Measurements from ENCODE around the gene SLC39A6. TPM values are rescaled to one million over a fixed set of nuclear protein-coding genes. Genes with fewer than 3 reads are reported as not detected.
"Not testable (repeated sequence)": the region's sequence is repeated elsewhere in the genome, so short reads cannot be mapped to it uniquely, and the experiment has no call there.

Gene SLC39A6
- total and polyA plus RNA-seq, 7 donors, result 8.9 to 21.6 (median 14.9) TPM

- 93 to 97% (median 95%) methylated on average over 3 of the region's 3 CpGs for WGBS, 3 donors
- no peak overlapping the region for H3K4me3 ChIP-seq
- H3K4me1 ChIP-seq, result no peaks in the 10 kb centered on the region
- no peak for TF ChIP-seq CTCF (IDR thresholded peaks at IDR 0.05)
- DNase-seq (no peak), ATAC-seq (no peak)
- intact Hi-C loops (cut with DNase I), result loop anchor here in 1 of 2 donors (5.0 kb wide), 1 partner anchor 37 kb away; no protein-coding TSS in a partner anchor
- H3K27ac ChIP-seq, result no peak overlapping the region
- no peaks in the 10 kb centered on the region for H3K9me3 ChIP-seq
- peaks cover 8 to 87% of the 10 kb centered on the region in 2 donors for H3K36me3 ChIP-seq (ENCODE audit: insufficient read depth in 1 of 2, low read depth in 1 of 2)
- H3K27me3 ChIP-seq (ENCODE audit: insufficient read depth in 3 of 3, low read length in 2 of 3), result no peaks in the 10 kb centered on the region
Measured at GRCh38 chr18:36120297-36120696, 8.8 kb downstream of the SLC39A6 start.

GRCh38 chr18:36116771-36117170, 12.4 kb downstream of the SLC39A6 start:
- WGBS, 3 donors, result 90 to 95% (median 95%) methylated on average over 11 of the region's 11 CpGs
- H3K9me3 ChIP-seq; H3K27me3 ChIP-seq (ENCODE audit: insufficient read depth in 3 of 3, low read length in 2 of 3); H3K4me1 ChIP-seq; H3K27ac ChIP-seq; intact Hi-C loops (cut with DNase I); DNase-seq; ATAC-seq; H3K4me3 ChIP-seq: not testable (repeated sequence)
- peaks cover 7 to 81% of the 10 kb centered on the region in 2 donors for H3K36me3 ChIP-seq (ENCODE audit: insufficient read depth in 1 of 2, low read depth in 1 of 2)

GRCh38 chr18:36114738-36115137, 14.4 kb downstream of the SLC39A6 start:
- DNase-seq, result no peak
- H3K27ac ChIP-seq, result no peak overlapping the region
- intact Hi-C loops (cut with DNase I), result no loop called here
- H3K4me3 ChIP-seq, result no peak overlapping the region
- no peak for TF ChIP-seq CTCF (IDR thresholded peaks at IDR 0.05)
- H3K36me3 ChIP-seq (ENCODE audit: insufficient read depth in 1 of 2, low read depth in 1 of 2), result peaks cover 3 to 81% of the 10 kb centered on the region in 2 donors
- H3K27me3 ChIP-seq (ENCODE audit: insufficient read depth in 3 of 3, low read length in 2 of 3), result no peaks in the 10 kb centered on the region
- WGBS, 3 donors, result 95 to 98% (median 97%) methylated on average over 1 of the region's 1 CpG
- H3K4me1 ChIP-seq, result no peaks in the 10 kb centered on the region
- no peaks in the 10 kb centered on the region for H3K9me3 ChIP-seq
- ATAC-seq, result no peak

- intact Hi-C loops (cut with DNase I), result no loop called here
- Histone ChIP-seq H3K9me3 (no peaks in the 10 kb centered on the region), H3K27ac (no peak overlapping the region), H3K36me3 (ENCODE audit: insufficient read depth in 1 of 2, low read depth in 1 of 2) (peaks cover 3 to 81% of the 10 kb centered on the region in 2 donors), H3K4me1 (no peaks in the 10 kb centered on the region), H3K27me3 (ENCODE audit: insufficient read depth in 3 of 3, low read length in 2 of 3) (no peaks in the 10 kb centered on the region), H3K4me3 (no peak overlapping the region)
- DNase-seq (no peak), ATAC-seq (no peak)
- 91 to 92% (median 91%) methylated on average over 4 of the region's 4 CpGs for WGBS, 3 donors
- no peak for TF ChIP-seq CTCF (IDR thresholded peaks at IDR 0.05)
Measured at GRCh38 chr18:36114251-36114650, 14.9 kb downstream of the SLC39A6 start.

- TF ChIP-seq CTCF (IDR thresholded peaks at IDR 0.05), result no peak
- no peaks in the 10 kb centered on the region for H3K27me3 ChIP-seq (ENCODE audit: insufficient read depth in 3 of 3, low read length in 2 of 3)
- H3K27ac ChIP-seq, result no peak overlapping the region
- H3K36me3 ChIP-seq (ENCODE audit: insufficient read depth in 1 of 2, low read depth in 1 of 2), result peaks cover 3 to 81% of the 10 kb centered on the region in 2 donors
- ATAC-seq, result no peak
- no peak for DNase-seq
- intact Hi-C loops (cut with DNase I), result no loop called here
- H3K9me3 ChIP-seq, result no peaks in the 10 kb centered on the region
- no peaks in the 10 kb centered on the region for H3K4me1 ChIP-seq
- no peak overlapping the region for H3K4me3 ChIP-seq
Measured at GRCh38 chr18:36112302-36112701, 16.8 kb downstream of the SLC39A6 start.

Data from psoas muscle (tissue), 8 donors.